HTR-8/SVneo (cell line): ENCODE measurements around the gene FCN3.
A peak's percentile ranks its signal among the peaks of the same experiment; 100 is the strongest.

Experiments used
- DNase-seq: peaks from one replicate; pipeline ENCODE4 v3.0.0; 2011; ENCODE audit warnings: low spot score, mixed read lengths; ENCODE audit not compliant: insufficient read length
- FAIRE-seq: peaks from 2 replicates; lab custom pipeline; 2011; peaks lifted over from hg19 to GRCh38; lab: Jason Lieb, UNC

FCN3 gene

DNA sequence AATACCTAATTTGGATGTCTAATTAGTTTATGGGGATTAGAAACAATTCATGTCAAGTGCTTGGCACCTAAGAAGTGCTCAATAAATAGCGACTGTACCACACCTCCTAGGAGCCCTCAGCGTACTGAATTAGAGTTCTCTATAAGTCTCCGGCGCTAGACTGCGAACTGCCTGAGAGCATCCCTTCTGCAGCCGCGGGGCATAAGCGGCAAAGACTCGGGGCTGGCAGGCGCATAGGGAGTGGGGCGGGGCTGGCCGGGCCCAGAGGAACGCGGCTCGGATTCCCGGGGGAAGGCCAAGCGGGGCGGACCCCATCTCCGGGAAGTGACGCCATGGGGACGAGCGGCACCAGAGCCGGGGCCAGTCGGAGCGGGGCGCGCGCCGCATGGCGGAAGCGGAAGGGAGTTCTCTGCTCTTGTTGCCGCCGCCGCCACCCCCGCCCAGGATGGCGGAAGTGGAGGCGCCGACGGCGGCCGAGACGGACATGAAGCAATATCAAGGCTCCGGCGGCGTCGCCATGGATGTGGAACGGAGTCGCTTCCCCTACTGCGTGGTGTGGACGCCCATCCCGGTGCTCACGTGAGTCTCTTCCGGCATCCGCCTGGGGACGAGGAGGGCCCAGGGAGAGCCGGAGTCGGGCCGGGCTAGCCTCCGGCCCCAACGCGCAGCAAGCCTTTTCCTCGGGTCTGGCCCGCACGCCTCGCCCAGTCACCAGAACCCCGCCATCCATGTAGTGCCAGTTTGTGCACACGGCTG, 52.6 kb downstream of the FCN3 start, which contains the start of gene TMEM222:
Gene TMEM222, plus strand, starts transcription at position 351 of the 756 bp plus-strand sequence. Its CDS starts 35 bp downstream, at position 386.
- FAIRE-seq (peak; percentile 72), DNase-seq (peak; percentile 91)
